ENCODE results near the gene POC1B.

DNA sequence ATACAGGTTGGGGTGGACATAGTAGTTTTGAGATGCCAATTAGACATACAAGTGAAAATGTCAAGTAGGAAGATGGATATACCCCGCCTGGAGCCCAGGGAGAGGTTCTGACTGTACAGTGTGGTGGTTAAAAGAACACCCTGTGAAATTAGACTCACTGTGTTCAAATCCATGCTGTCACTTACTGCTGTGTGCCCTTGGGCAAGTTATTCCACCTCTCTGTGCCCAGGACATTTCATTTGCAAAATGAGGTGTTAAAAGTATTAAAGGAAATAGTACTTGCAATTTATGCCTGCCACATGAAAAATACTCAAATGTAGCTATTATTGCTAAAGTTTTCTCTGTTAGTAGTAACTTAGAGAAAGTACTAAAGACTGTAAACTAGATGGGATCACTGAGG, 19.8 kb downstream of the POC1B start:
- TF ChIP-seq EZH2 (IDR thresholded peaks at IDR 0.05) (no peak), POLR2AphosphoS5 (IDR thresholded peaks at IDR 0.05; ENCODE audit: borderline replicate concordance, low read depth, low read length) (no peak)
